Right atrium auricular region (tissue), 2 donors: Measurements from ENCODE around the gene TLR9. TPM values are rescaled to one million over a fixed set of nuclear protein-coding genes. Genes with fewer than 3 reads are reported as not detected.

ENCODE experiments used
- DNase-seq: peaks from one replicate; pipeline ENCODE4 v3.0.0-alpha.2; 2019; ENCODE audit warnings: low spot score
- H3K27ac ChIP-seq, 2 donors: fragments of 200-600 bp; sonication (generic); 1 replicate in 1 of 2; 2 replicates in 1 of 2; pipeline ENCODE4 v1.5.1; 2016 to 2019
- H3K27me3 ChIP-seq, 2 donors: fragments of 200-600 bp; sonication (generic); one replicate each; pipeline versions ENCODE4 v1.5.1 to v1.6.0; 2017 to 2019
- H3K36me3 ChIP-seq: fragments of 200-600 bp; sonication (generic); one replicate; pipeline ENCODE4 v1.5.1; 2016
- H3K4me1 ChIP-seq, 2 donors: fragments of 200-600 bp; sonication (generic); one replicate each; pipeline versions ENCODE4 v1.5.1 to v1.6.0; 2017 to 2019
- H3K4me3 ChIP-seq, 2 donors: fragments of 200-600 bp; sonication (generic); 1 replicate in 1 of 2; 2 replicates in 1 of 2; pipeline ENCODE4 v1.5.1; 2017 to 2019; ENCODE audit warnings: mild to moderate bottlenecking in 1 of 2, moderate library complexity in 1 of 2
- H3K9me3 ChIP-seq, 2 donors: fragments of 200-600 bp; sonication (generic); one replicate each; pipeline ENCODE4 v1.5.1; 2019
- total RNA-seq, 2 donors: library from RNA; depleted of rRNA; stranded (reverse); fragments of >200 nt; gene quantifications; one replicate each; pipeline ENCODE4 v1.1.0, GENCODE V29; 2016
- TF ChIP-seq, protein P1 (sequence below), 2 donors: fragments of 200-600 bp; sonication (generic); IDR thresholded peaks; one replicate each; pipeline ENCODE4 v1.5.1; 2019; ENCODE audit warnings: antibody characterized with exemption in 2 of 2

The TLR9 gene
- total RNA-seq, 2 donors from 2014 or later = not detected

DNA sequence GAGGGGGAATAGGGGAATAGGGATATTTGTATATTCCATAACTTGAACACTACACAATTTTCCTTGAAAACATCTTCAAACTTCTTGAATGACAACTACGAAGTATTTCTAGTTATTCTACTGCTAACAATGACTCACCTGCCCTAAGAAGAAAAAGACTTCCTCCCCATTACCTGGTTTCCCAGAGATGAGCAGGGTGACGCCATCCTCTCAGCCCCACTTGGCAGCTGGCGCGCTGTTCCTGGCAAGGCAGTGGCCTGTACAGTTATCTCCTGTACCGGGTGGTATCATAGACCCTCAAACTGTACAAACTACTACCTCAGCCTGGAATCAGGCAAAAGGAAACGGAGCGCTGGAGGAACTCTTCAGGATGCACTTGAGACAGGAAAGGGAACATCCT, 42.6 kb upstream of the TLR9 start:
- Histone ChIP-seq H3K4me3 (no peak overlapping the region), H3K27me3 (no peaks in the 10 kb centered on the region), H3K9me3 (no peaks in the 10 kb centered on the region), H3K27ac (no peak overlapping the region), H3K36me3 (peaks cover 68% of the 10 kb centered on the region), H3K4me1 (peaks cover 0 to 48% of the 10 kb centered on the region in 2 donors)
- TF ChIP-seq, protein P1, sequence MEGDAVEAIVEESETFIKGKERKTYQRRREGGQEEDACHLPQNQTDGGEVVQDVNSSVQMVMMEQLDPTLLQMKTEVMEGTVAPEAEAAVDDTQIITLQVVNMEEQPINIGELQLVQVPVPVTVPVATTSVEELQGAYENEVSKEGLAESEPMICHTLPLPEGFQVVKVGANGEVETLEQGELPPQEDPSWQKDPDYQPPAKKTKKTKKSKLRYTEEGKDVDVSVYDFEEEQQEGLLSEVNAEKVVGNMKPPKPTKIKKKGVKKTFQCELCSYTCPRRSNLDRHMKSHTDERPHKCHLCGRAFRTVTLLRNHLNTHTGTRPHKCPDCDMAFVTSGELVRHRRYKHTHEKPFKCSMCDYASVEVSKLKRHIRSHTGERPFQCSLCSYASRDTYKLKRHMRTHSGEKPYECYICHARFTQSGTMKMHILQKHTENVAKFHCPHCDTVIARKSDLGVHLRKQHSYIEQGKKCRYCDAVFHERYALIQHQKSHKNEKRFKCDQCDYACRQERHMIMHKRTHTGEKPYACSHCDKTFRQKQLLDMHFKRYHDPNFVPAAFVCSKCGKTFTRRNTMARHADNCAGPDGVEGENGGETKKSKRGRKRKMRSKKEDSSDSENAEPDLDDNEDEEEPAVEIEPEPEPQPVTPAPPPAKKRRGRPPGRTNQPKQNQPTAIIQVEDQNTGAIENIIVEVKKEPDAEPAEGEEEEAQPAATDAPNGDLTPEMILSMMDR (IDR thresholded peaks at IDR 0.05) = no peak
- DNase-seq = peak; percentile 30

DNA sequence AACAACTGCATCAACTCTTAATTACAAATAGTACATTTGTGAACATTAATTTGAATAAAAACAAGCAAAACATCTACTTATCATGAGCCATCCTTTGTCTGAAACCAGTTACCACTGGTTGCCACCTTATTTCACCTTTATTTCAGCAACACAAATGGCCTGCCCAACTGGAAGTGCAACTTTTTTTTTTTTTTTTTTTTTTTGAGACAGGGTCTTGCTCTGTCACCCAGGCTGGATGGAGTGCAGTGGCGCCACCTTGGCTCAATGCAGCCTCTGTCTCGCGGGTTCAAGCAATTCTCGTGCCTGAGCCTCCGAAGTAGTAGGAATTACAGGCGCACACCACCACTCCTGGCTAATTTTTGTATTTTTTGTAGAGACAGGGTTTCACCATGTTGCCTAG, 39.9 kb upstream of the TLR9 start:
- no peaks in the 10 kb centered on the region for H3K27me3 ChIP-seq
- no peak for DNase-seq
- H3K36me3 ChIP-seq = peaks cover 89% of the 10 kb centered on the region
- peaks cover 0 to 23% of the 10 kb centered on the region in 2 donors for H3K4me1 ChIP-seq
- H3K9me3 ChIP-seq = no peaks in the 10 kb centered on the region
- H3K4me3 ChIP-seq = no peak overlapping the region
- H3K27ac ChIP-seq = no peak overlapping the region
- TF ChIP-seq, protein P1 (IDR thresholded peaks at IDR 0.05) = no peak

DNA sequence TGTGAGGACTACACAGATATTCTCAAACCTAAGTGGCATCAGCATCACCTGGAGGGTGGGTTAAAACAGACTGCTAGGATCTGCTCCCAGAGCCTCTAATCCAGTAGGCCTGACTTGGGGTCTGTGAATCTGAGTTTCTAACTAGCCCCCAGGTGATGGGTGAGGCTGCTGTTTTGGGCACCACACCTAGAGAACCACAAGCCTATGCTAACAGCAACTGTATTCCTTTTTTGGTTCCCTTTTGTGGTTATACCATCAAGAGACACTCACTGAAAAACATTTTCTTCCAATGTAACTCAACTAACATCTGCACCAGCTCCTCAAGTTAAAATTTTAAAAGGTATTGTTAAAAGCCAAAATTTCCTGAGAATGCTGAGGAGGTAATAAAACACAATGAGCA, 37.0 kb upstream of the TLR9 start:
- TF ChIP-seq, protein P1 (IDR thresholded peaks at IDR 0.05) = no peak
- Histone ChIP-seq H3K4me3 (no peak overlapping the region), H3K27me3 (no peaks in the 10 kb centered on the region), H3K36me3 (peaks cover 97% of the 10 kb centered on the region), H3K4me1 (no peaks in the 10 kb centered on the region), H3K27ac (no peak overlapping the region), H3K9me3 (no peaks in the 10 kb centered on the region)
- DNase-seq = no peak

DNA sequence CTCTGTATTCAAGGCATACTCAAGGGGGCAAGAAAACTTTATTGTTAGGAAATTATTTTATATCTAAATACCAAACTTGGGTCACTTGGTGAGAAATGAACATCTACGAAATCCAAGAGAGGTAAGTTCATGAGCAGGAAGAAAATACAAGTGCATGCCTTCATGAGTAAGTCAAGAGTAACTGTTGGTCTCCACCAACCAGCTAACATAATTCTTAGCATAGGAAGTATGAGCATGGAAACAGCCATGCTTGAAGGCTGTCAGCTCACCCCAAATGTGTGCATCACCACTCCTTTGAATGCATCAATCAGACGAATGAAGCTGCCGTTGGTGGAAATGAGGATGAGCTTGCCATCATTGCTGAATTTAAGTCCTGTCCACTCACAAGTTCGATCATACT, 34.0 kb upstream of the TLR9 start:
- Histone ChIP-seq H3K9me3 (no peaks in the 10 kb centered on the region), H3K27ac (no peak overlapping the region), H3K4me3 (no peak overlapping the region), H3K27me3 (no peaks in the 10 kb centered on the region), H3K4me1 (no peaks in the 10 kb centered on the region), H3K36me3 (peaks cover 97% of the 10 kb centered on the region)
- TF ChIP-seq, protein P1 (IDR thresholded peaks at IDR 0.05) = no peak
- DNase-seq = no peak

DNA sequence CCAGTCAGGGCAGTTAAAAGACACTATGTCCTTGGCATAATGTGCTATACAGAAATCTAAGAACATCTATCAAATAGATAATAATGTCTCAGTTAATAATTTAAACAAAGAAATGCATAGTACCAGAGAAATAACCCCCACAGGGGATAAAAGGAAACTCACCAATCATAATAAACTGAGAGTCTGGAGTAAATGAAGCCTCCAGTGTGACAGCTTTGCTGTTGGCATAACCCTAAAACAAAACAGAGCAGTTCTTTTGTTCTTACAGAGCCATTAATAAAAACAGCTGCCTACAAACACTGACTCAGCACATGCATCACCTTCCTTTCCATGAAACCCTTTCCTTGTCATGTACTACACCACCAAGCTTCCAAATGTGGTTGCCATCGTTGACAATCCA, 33.6 kb upstream of the TLR9 start:
- H3K27ac ChIP-seq = no peak overlapping the region
- H3K9me3 ChIP-seq = no peaks in the 10 kb centered on the region
- peaks cover 98% of the 10 kb centered on the region for H3K36me3 ChIP-seq
- H3K27me3 ChIP-seq = no peaks in the 10 kb centered on the region
- no peak for DNase-seq
- no peaks in the 10 kb centered on the region for H3K4me1 ChIP-seq
- no peak overlapping the region for H3K4me3 ChIP-seq
- TF ChIP-seq, protein P1 (IDR thresholded peaks at IDR 0.05) = no peak

DNA sequence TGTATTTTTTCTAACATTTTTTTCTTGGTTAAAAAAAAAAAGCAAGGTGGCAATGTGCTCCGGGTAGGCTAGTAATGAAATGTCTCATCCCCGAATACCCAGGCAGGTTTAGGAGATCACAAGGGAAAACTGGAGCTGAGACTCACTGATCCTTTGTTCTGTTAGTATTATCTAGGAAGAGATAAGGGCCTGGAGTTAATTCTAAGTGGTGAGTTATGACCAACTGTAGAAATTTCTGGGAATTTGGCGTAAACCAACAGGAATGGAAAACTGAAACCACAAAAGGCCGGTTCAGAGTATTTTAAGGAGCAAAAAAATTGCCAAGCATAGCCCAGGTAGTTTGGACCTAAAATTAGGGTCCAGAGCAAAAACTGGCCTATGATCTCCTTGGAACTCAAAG, 32.5 kb upstream of the TLR9 start:
- no peaks in the 10 kb centered on the region for H3K4me1 ChIP-seq
- H3K9me3 ChIP-seq = no peaks in the 10 kb centered on the region
- H3K36me3 ChIP-seq = peaks cover 100% of the 10 kb centered on the region
- DNase-seq = no peak
- H3K27ac ChIP-seq = no peak overlapping the region
- no peaks in the 10 kb centered on the region for H3K27me3 ChIP-seq
- TF ChIP-seq, protein P1 (IDR thresholded peaks at IDR 0.05) = no peak
- H3K4me3 ChIP-seq = no peak overlapping the region
